ENCODE results near the gene RHPN2. TPM values are rescaled to one million over a fixed set of nuclear protein-coding genes. Genes with fewer than 3 reads are reported as not detected.

RHPN2 gene
- total RNA-seq, 1 experiment from 2014 or later, result 29.2 TPM

GRCh38 chr19:33052352-33052972, 12.2 kb downstream of the RHPN2 start:
- no CpG with 5 or more reads among the region's 8 CpGs for WGBS (ENCODE audit: extremely low coverage, insufficient read length, low lambda C conversion rate)
- Histone ChIP-seq H3K18ac (ENCODE audit: insufficient read length, low read depth, low read length) (no peak overlapping the region), H3K4ac (ENCODE audit: low read depth, low read length) (no peak overlapping the region), H2BK12ac (ENCODE audit: insufficient read length, low read depth, low read length) (no peak overlapping the region), H2AK5ac (ENCODE audit: insufficient read length, low read length) (no peak overlapping the region), H3K23ac (ENCODE audit: insufficient read length, low read depth, low read length) (no peak overlapping the region), H2BK5ac (ENCODE audit: insufficient read length, low read length) (no peak overlapping the region), H3K23me2 (ENCODE audit: insufficient read length, low read depth, low read length, poor library complexity, severe bottlenecking) (no peaks in the 10 kb centered on the region), H3K56ac (ENCODE audit: insufficient read length, low read depth, low read length) (no peak overlapping the region), H4K8ac (replicated peaks; ENCODE audit: insufficient read length, low read depth, low read length) (no peak overlapping the region), H3K4me1 (ENCODE audit: insufficient read depth, low read length) (no peaks in the 10 kb centered on the region), H4K91ac (ENCODE audit: insufficient read length, low read depth, low read length) (no peak overlapping the region), H2BK15ac (ENCODE audit: low read depth, low read length) (no peak overlapping the region), H3K27me3 (ENCODE audit: insufficient read depth, low read length) (no peaks in the 10 kb centered on the region), H3K4me2 (ENCODE audit: insufficient read depth, insufficient read length, low read length) (no peak overlapping the region), H2AFZ (ENCODE audit: low read length) (no peak overlapping the region), H2BK20ac (ENCODE audit: low read depth, low read length, poor library complexity, severe bottlenecking) (no peak overlapping the region), H3K9ac (ENCODE audit: extremely low read depth, insufficient read length, low read length) (no peak overlapping the region), H3T11ph (ENCODE audit: low read length) (no peak overlapping the region), H4K20me1 (ENCODE audit: control insufficient read depth, insufficient read depth, insufficient read length) (no peaks in the 10 kb centered on the region), H2BK120ac (ENCODE audit: low read depth, low read length, poor library complexity, severe bottlenecking) (no peak overlapping the region), H3K79me2 (ENCODE audit: insufficient read depth, low read length) (no peaks in the 10 kb centered on the region; the same call in 1 of the 2 replicates), H3K14ac (ENCODE audit: insufficient read depth, low read length) (no peak overlapping the region), H3K27ac (ENCODE audit: insufficient read length, low read depth, low read length) (no peak overlapping the region), H4K5ac (ENCODE audit: insufficient read length, low read depth, low read length) (no peak overlapping the region), H3K9me3 (ENCODE audit: control insufficient read depth, low read depth, low read length) (no peaks in the 10 kb centered on the region), H3K79me1 (ENCODE audit: insufficient read depth, low read depth, low read length, poor library complexity, severe bottlenecking) (peaks cover 7% of the 10 kb centered on the region)
- Mint-ChIP-seq H3K9me3 (no peaks in the 10 kb centered on the region; a peak in 1 of 5 replicates), H3K27me3 (ENCODE audit: low read depth) (no peaks in the 10 kb centered on the region), H3K27ac (peak overlapping the region; percentile 71 to 85 (median 81); a peak in 4 of 7 replicates), H3K4me3 (no peak overlapping the region), H3K36me3 (ENCODE audit: insufficient read depth in 1 of 3, low read depth in 3 of 3) (peaks cover 5 to 23% (median 18%) of the 10 kb centered on the region in 3 experiments; a peak in 6 of 7 replicates), H3K4me1 (peaks cover 26 to 39% of the 10 kb centered on the region in 2 experiments)
- DNase-seq, result no peak
- TF ChIP-seq, protein P1, sequence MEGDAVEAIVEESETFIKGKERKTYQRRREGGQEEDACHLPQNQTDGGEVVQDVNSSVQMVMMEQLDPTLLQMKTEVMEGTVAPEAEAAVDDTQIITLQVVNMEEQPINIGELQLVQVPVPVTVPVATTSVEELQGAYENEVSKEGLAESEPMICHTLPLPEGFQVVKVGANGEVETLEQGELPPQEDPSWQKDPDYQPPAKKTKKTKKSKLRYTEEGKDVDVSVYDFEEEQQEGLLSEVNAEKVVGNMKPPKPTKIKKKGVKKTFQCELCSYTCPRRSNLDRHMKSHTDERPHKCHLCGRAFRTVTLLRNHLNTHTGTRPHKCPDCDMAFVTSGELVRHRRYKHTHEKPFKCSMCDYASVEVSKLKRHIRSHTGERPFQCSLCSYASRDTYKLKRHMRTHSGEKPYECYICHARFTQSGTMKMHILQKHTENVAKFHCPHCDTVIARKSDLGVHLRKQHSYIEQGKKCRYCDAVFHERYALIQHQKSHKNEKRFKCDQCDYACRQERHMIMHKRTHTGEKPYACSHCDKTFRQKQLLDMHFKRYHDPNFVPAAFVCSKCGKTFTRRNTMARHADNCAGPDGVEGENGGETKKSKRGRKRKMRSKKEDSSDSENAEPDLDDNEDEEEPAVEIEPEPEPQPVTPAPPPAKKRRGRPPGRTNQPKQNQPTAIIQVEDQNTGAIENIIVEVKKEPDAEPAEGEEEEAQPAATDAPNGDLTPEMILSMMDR (conservative IDR thresholded peaks at IDR 0.05), result no peak

All from H9 (cell line).